Activated CD8-positive, alpha-beta T cell treated with anti-CD3 and anti-CD28 coated beads for 36 hours (primary cell): ENCODE measurements around the gene LRRC8C. TPM values are rescaled to one million over a fixed set of nuclear protein-coding genes. Genes with fewer than 3 reads are reported as not detected.
A peak's percentile ranks its signal among the peaks of the same experiment; 100 is the strongest.
"Not testable (repeated sequence)": the region's sequence is repeated elsewhere in the genome, so short reads cannot be mapped to it uniquely, and the experiment has no call there.

ENCODE experiments used
- ATAC-seq: fragments of 200-7000 bp; cut with Tn5 transposase; one replicate; pipeline ENCODE4 v1.10.0; 2021; ENCODE audit warnings: mild to moderate bottlenecking, moderate library complexity
- CTCF ChIA-PET: fragments of 350-600 bp; sonication (Branson Sonifier 250); formaldehyde crosslinking; loops from one replicate; lab custom pipeline; 2021; ENCODE audit warnings: antibody characterized with exemption; lab: Charles Lee
- POLR2A ChIA-PET: fragments of 350-600 bp; sonication (Branson Sonifier 250); formaldehyde crosslinking; loops from one replicate; lab custom pipeline; 2021; ENCODE audit warnings: antibody characterized with exemption; lab: Charles Lee
- DNase-seq: peaks from one replicate; pipeline ENCODE4 v3.0.0-alpha.2; 2020
- H3K27ac Mint-ChIP-seq: one replicate; pipeline ENCODE4 v1.8.0; 2021; ENCODE audit warnings: mild to moderate bottlenecking, mixed read lengths
- H3K27me3 Mint-ChIP-seq: one replicate; pipeline ENCODE4 v1.8.0; 2021; ENCODE audit warnings: mixed read lengths
- H3K36me3 Mint-ChIP-seq: one replicate; pipeline ENCODE4 v1.8.0; 2021; ENCODE audit warnings: low read depth, mixed read lengths
- H3K4me1 Mint-ChIP-seq: one replicate; pipeline ENCODE4 v1.8.0; 2021; ENCODE audit warnings: low read depth, mixed read lengths
- H3K4me3 Mint-ChIP-seq: one replicate; pipeline ENCODE4 v1.8.0; 2021; ENCODE audit warnings: mild to moderate bottlenecking, moderate library complexity, mixed read lengths
- H3K9me3 Mint-ChIP-seq: one replicate; pipeline ENCODE4 v1.8.0; 2021; ENCODE audit warnings: mixed read lengths
- CTCF ChIP-seq: fragments of 200-600 bp; IDR thresholded peaks from one replicate; pipeline ENCODE4 v1.8.0; 2022; ENCODE audit warnings: antibody characterized with exemption, mild to moderate bottlenecking
- intact Hi-C: fragments of 100-400 bp; cut with micrococcal nuclease; formaldehyde crosslinking; loops from one replicate; pipeline ENCODE4 v1.10.0; 2022
- total RNA-seq, 2 experiments: library from RNA; stranded (reverse); gene quantifications; one replicate each; pipeline ENCODE4 v1.2.3, GENCODE V29; 2021

The LRRC8C gene
- total RNA-seq, 2 experiments from 2014 or later, result 34.4 to 37.4 TPM

GRCh38 chr1:89624314-89624713, 8.6 kb upstream of the LRRC8C start:
- CTCF ChIA-PET, result interaction anchor here (1.3 to 10.4 kb wide), 6 partner anchors 7 to 139 kb away, joined by 3 to 84 read pairs (median 19); no protein-coding TSS in a partner anchor
- H3K4me1 Mint-ChIP-seq, result peaks cover 65% of the 10 kb centered on the region
- H3K27ac Mint-ChIP-seq, result no peak overlapping the region
- DNase-seq, result no peak
- POLR2A ChIA-PET, result interaction anchor here (1.1 to 3.6 kb wide), 5 partner anchors 9 to 116 kb away, joined by 3 to 27 read pairs (median 4); partner anchors contain the start of gene LRRC8C
- H3K36me3 Mint-ChIP-seq, result peaks cover 27% of the 10 kb centered on the region
- intact Hi-C loops, result no loop called here
- no peaks in the 10 kb centered on the region for H3K9me3 Mint-ChIP-seq
- no peak for ATAC-seq
- TF ChIP-seq CTCF, result no peak
- no peaks in the 10 kb centered on the region for H3K27me3 Mint-ChIP-seq
- no peak overlapping the region for H3K4me3 Mint-ChIP-seq

GRCh38 chr1:89624715-89625323, 8.1 kb upstream of the LRRC8C start:
- Mint-ChIP-seq H3K4me1 (peaks cover 67% of the 10 kb centered on the region), H3K27ac (no peak overlapping the region), H3K9me3 (no peaks in the 10 kb centered on the region), H3K27me3 (no peaks in the 10 kb centered on the region), H3K4me3 (no peak overlapping the region), H3K36me3 (peaks cover 27% of the 10 kb centered on the region)
- no peak for ATAC-seq
- no peak for DNase-seq
- TF ChIP-seq CTCF, result no peak
- ChIA-PET POLR2A (interaction anchor here (1.5 to 3.6 kb wide), 3 partner anchors 8 to 15 kb away, joined by 4 to 27 read pairs (median 7); partner anchors contain the start of gene LRRC8C), CTCF (interaction anchor here (0.7 to 10.4 kb wide), 4 partner anchors 8 to 138 kb away, joined by 3 to 84 read pairs (median 24); no protein-coding TSS in a partner anchor)
- intact Hi-C loops, result no loop called here

- Mint-ChIP-seq H3K36me3 (peaks cover 29% of the 10 kb centered on the region), H3K27me3 (no peaks in the 10 kb centered on the region), H3K4me1 (peaks cover 72% of the 10 kb centered on the region), H3K4me3 (peak overlapping the region; percentile 47), H3K9me3 (no peaks in the 10 kb centered on the region), H3K27ac (peak overlapping the region; percentile 81)
- intact Hi-C loops, result no loop called here
- ChIA-PET CTCF (interaction anchor here (0.7 to 10.4 kb wide), 16 partner anchors 8 to 643 kb away, joined by 3 to 84 read pairs (median 4); no protein-coding TSS in a partner anchor), POLR2A (interaction anchor here (0.9 to 2.4 kb wide), 5 partner anchors 8 to 172 kb away, joined by 3 to 16 read pairs (median 6); no protein-coding TSS in a partner anchor)
- TF ChIP-seq CTCF, result no peak
- DNase-seq (no peak), ATAC-seq (no peak)
These were observed 5.3 kb upstream of the LRRC8C start for GRCh38 chr1:89627596-89627962.

DNA sequence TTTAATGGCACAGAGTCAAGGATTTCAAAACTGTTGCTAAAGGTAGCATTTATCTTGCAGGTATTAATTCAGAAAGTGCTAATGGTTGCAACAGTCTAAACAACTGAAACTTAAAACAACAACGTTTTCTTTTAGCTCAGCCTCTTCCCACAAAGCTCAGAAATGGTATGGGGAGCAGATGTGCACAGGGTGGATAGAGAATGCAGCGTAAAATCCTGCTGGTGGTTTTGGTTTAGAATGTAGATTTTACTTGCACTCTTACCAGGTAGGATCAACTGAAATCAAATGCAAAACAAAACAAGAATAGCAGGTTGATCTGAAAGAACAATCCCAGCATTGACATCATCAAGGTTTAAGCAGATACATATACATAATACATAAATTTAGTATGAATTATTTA, 3.8 kb upstream of the LRRC8C start:
- peaks cover 70% of the 10 kb centered on the region for H3K4me1 Mint-ChIP-seq
- no peaks in the 10 kb centered on the region for H3K27me3 Mint-ChIP-seq
- H3K4me3 Mint-ChIP-seq, result no peak overlapping the region
- POLR2A ChIA-PET, result interaction anchor here (0.9 to 1.2 kb wide), 4 partner anchors 15 to 133 kb away, joined by 3 to 4 read pairs (median 4); no protein-coding TSS in a partner anchor
- peaks cover 33% of the 10 kb centered on the region for H3K36me3 Mint-ChIP-seq
- no peak for TF ChIP-seq CTCF
- CTCF ChIA-PET, result interaction anchor here (1.2 to 10.4 kb wide), 9 partner anchors 8 to 152 kb away, joined by 3 to 147 read pairs (median 27); no protein-coding TSS in a partner anchor
- no peaks in the 10 kb centered on the region for H3K9me3 Mint-ChIP-seq
- no peak for ATAC-seq
- intact Hi-C loops, result no loop called here
- peak overlapping the region; percentile 81 for H3K27ac Mint-ChIP-seq
- no peak for DNase-seq

GRCh38 chr1:89629600-89629999, 3.3 kb upstream of the LRRC8C start:
- DNase-seq, H3K9me3 Mint-ChIP-seq, H3K27me3 Mint-ChIP-seq, intact Hi-C loops, H3K4me3 Mint-ChIP-seq, ATAC-seq: not testable (repeated sequence)
- CTCF ChIA-PET, result interaction anchor here (1.2 to 10.4 kb wide), 12 partner anchors 8 to 152 kb away, joined by 3 to 147 read pairs (median 12); no protein-coding TSS in a partner anchor
- peak overlapping the region; percentile 62 for H3K27ac Mint-ChIP-seq
- H3K4me1 Mint-ChIP-seq, result peaks cover 70% of the 10 kb centered on the region
- POLR2A ChIA-PET, result interaction anchor here (0.9 to 7.7 kb wide), 6 partner anchors 20 to 213 kb away, joined by 3 to 73 read pairs (median 4); no protein-coding TSS in a partner anchor
- H3K36me3 Mint-ChIP-seq, result peaks cover 36% of the 10 kb centered on the region
